ENCODE data around the gene SIX1.

DNA sequence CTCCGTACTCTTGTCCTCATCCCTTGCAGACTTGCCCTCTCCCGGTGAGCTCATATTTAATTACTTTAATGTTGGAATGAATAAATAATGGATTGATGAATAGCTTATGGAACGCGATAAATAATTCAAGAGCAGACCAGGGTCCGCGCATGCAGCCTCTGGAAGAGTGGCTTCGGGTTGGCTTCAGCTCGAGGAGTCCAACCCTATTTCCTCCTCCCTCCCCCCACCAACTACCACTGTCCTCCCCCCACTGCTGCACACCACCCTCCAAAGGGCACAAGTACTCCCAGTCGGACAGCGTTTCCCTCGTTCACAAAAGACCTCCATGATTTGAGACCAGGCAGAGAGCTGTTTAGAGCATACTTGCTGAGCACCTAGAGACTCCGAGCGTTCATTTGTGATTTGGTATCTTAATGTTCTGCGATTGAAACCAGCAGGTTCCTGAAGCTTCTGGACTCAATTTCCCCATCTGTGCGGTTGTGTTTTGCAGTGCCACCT is 647 bp upstream of the SIX1 start:
- TF ChIP-seq, protein P1, sequence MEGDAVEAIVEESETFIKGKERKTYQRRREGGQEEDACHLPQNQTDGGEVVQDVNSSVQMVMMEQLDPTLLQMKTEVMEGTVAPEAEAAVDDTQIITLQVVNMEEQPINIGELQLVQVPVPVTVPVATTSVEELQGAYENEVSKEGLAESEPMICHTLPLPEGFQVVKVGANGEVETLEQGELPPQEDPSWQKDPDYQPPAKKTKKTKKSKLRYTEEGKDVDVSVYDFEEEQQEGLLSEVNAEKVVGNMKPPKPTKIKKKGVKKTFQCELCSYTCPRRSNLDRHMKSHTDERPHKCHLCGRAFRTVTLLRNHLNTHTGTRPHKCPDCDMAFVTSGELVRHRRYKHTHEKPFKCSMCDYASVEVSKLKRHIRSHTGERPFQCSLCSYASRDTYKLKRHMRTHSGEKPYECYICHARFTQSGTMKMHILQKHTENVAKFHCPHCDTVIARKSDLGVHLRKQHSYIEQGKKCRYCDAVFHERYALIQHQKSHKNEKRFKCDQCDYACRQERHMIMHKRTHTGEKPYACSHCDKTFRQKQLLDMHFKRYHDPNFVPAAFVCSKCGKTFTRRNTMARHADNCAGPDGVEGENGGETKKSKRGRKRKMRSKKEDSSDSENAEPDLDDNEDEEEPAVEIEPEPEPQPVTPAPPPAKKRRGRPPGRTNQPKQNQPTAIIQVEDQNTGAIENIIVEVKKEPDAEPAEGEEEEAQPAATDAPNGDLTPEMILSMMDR (IDR thresholded peaks at IDR 0.05; ENCODE audit: low read depth, low read length, poor library complexity, severe bottlenecking), result no peak
- no peak for TF ChIP-seq EZH2phosphoT487 (IDR thresholded peaks at IDR 0.05; ENCODE audit: borderline replicate concordance, low read length)

Measured in DOHH2 (cell line).